Measurements from ENCODE around the gene OR6C75.

DNA sequence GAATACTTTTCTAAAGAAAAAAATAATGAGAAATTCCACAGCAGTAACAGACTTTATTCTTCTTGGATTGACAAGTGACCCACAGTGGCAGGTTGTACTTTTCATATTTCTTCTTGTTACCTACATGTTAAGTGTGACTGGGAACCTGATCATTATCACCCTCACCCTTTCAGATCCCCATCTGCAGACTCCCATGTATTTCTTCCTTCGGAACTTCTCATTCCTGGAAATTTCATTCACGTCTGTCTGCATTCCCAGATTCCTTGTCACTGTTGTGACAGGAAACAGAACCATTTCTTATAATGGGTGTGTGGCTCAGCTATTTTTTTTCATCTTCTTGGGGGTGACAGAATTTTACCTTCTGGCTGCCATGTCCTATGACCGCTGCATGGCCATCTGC is 2.3 kb downstream of the OR6C75 start:
- no peak for TF ChIP-seq POLR2A (IDR thresholded peaks at IDR 0.05; ENCODE audit: low read depth, low read length)
- no peak for TF ChIP-seq CTCF (IDR thresholded peaks at IDR 0.05; ENCODE audit: extremely low read depth in 1 of 2, insufficient read depth in 1 of 2, low read depth in 1 of 2, low read length in 2 of 2)
- no peak for TF ChIP-seq MYC (IDR thresholded peaks at IDR 0.05; ENCODE audit: low read depth, low read length)
- TF ChIP-seq POLR2AphosphoS5 (IDR thresholded peaks at IDR 0.05; ENCODE audit: insufficient read depth, low read depth, low read length) = no peak
- no peak for TF ChIP-seq EZH2 (IDR thresholded peaks at IDR 0.05; ENCODE audit: borderline replicate concordance, low read depth, low read length, severe bottlenecking)
